Stimulated activated CD4-positive, alpha-beta T cell treated with anti-CD3 and anti-CD28 coated beads, Interleukin-4, amount 100 ng/mL, for 4 hours (primary cell): ENCODE data around the gene MLF2.

Source experiments
- DNase-seq, 2 experiments: peaks; one replicate each; pipeline ENCODE4 v3.0.0-alpha.2; 2020

MLF2 gene, protein sequence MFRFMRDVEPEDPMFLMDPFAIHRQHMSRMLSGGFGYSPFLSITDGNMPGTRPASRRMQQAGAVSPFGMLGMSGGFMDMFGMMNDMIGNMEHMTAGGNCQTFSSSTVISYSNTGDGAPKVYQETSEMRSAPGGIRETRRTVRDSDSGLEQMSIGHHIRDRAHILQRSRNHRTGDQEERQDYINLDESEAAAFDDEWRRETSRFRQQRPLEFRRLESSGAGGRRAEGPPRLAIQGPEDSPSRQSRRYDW

DNA sequence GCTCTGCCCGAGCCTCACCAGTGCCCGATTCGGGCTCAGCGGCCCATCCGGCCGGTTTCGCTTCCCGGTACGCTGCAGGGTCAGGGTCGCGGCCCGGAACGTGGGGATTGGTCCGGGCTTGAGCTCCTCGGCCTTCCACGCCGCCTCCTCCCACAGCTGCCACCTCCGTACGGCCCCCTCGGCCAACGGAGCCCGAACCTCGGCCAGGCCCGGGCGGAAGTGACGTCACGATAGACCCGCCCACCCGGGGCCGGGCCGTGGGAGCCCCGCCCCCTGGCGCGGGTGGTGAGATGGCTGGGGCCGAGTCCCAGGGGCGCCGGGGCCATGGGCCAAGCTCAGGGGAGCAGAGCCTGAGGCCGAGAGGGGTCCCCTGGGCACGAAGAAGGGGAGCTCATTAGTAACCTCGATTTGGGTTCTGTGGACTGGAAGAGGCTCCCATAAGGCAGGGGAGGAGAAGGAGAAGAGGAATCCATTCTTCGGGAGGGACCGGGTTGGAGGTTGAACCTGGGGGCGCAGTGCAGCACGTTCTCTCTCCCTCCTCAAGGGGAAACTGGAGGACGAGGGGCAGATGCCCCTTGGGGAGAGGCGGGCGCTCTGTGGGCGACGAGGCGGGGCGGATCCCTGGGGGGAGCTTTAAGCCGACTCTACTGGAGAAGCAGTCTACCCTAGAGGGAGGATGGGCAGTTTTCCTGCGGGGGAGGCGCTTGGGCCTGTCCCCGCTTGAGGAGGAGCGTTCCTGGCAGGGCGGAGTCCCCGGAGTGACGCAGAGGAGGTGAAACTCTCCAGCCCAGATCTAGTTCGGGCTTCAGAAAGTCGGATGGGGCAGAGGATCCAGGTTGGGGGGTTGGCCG is at the start of gene MLF2:
Gene MLF2 (minus strand): TSS at position 221 of the 851 bp plus-strand sequence. CDS start 807 bp downstream, outside the sequence.
- peak; percentile 97 for DNase-seq

DNA sequence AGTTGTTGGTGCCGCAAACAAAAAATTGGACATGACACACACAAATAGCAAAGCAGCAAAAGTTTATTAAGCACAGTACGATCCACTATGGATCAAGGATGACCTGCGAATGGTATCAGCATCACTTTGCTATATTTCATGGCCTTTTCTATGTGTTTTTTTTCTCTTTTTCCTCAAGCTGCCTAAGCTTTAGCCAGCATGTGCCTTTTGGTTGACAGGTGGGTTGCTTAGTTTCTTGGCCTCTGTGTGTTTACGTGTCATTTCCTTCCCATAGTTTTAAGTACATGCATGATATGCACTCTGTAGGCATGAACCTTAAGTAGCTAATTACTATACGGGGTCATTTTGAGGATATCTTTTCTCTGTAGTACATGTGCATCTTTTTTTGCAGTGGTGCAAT is 46.2 kb upstream of the MLF2 start:
- DNase-seq, result no peak

DNA sequence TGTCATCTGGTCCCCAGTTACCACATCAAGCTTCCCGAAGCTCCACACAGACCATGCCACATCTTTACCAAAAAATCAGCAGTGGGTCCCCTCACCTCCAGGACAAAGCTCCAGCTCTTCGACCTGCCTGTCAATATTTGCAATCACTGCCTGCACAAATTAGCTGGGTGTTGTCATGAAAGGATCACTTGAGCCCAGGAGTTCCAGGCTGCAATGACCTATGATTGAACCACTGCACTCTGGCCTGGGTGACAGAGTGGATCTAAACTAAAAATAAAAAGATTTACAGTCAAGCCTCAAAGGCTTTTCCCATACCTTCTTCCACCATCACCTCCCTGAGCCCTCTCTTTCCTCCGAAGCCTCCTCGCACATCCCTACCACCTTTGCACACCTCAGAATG is 43.6 kb upstream of the MLF2 start:
- no peak for DNase-seq

DNA sequence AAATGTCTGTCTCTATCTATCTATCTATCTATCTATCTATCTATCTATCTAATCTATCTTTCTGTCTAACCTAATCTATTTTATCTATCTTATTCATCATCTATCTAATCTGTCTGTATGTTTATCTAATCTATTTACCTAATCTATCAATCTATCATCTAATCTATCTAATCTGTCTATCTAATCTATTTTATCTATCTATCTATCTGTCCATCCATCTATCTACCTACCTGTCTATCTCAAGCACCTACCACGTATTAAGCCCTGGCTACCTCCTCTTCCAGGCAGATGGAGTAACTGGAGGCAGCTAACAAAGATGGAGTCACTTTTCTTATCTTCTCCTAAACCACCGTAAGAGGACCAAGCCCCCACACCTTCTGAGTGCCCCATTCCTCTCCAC is 42.1 kb upstream of the MLF2 start:
- no peak for DNase-seq

DNA sequence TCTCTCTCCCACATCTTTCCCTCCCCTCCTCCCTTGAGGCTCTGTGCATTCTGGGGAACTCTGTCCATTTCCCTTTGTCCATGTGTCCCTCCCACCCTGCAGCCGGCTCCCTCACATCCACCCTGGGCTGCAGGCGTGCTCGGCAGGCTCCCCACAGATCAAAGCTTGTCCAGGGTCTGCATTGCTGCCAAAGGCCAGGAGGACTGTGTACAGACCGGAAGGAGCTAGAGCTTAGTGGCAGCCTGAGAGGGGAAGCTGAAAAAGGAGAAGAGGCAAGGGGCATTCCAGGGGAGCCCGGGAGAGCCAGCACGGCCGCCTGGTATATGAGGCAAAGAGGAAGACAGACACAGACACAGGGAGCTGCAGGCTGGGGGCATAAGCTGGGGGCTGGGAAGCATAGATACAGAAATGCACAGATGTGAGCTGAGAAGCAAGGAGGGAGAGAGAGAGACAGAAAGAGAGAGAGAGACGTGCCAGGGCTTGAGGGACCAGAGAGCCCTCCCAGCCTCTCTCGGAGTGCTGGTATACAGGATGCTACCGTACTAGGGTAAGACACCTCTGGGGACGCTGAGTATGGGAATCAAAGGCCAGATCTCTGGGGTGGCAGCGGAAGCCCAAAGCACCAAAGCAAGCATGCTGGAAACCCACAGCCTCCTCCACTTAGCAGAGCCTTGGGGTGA is 39.7 kb upstream of the MLF2 start:
- no peak for DNase-seq

DNA sequence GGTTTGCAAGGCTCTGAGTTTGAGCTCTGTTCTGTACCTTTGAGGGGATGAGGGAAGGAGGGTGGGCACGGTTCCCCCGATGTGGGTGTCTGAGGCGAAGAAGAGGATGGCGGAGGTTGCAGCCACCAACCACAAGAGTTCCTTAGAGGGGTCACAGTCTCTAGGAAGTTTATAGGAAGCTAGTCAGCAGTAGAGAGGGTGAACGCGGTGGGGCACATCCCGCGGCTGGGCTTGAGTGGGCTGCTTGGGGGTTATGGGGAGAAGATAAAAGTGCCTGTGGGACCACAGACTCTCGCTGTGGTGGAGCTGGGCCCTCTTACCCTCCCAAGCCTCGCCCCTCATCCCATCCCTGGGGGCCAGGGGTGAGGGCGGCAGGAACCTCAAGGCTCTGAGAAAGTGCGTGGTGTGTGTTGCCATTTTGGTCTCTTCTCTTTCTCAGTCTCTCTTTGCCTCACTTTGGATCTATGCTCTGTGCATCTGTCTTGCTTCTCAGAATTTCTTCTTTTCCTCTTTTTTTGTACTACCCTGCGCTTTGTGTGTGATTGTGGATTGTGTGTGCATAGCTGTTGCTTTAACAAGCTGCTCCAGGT is 39.1 kb upstream of the MLF2 start:
- DNase-seq, result no peak

DNA sequence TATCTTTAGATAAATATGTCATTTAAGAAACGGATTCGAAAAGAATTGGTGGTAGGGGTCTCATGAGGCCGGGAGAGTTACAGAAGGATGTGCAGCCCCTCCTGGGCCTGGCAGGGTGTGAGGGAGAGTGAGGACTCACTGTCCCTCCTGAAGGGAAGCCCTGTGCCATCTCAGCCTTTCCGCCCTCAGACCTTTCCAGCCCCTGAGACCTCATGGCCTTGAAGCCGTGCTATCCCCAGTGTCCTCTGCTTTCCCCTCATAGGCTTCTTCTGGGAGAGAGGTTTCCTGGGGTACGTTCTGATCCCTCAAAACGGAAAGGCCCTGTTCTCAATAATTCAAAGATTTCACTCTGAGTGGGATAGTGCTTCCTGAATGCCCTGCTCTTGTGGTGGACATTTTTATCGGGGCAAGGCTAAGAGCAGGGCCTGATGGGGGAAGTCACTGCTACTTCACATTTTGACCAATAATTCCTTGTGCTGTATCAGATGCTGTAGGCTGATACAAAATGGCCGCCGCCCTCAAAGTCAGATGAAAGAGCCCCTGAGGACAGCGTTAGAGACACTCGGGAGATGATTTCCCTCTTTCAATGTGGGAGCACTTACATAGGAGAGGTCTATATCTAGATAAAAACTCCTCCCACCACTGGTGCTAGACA is 37.7 kb upstream of the MLF2 start:
- DNase-seq, result peak in 1 of 2 experiments; percentile 31

DNA sequence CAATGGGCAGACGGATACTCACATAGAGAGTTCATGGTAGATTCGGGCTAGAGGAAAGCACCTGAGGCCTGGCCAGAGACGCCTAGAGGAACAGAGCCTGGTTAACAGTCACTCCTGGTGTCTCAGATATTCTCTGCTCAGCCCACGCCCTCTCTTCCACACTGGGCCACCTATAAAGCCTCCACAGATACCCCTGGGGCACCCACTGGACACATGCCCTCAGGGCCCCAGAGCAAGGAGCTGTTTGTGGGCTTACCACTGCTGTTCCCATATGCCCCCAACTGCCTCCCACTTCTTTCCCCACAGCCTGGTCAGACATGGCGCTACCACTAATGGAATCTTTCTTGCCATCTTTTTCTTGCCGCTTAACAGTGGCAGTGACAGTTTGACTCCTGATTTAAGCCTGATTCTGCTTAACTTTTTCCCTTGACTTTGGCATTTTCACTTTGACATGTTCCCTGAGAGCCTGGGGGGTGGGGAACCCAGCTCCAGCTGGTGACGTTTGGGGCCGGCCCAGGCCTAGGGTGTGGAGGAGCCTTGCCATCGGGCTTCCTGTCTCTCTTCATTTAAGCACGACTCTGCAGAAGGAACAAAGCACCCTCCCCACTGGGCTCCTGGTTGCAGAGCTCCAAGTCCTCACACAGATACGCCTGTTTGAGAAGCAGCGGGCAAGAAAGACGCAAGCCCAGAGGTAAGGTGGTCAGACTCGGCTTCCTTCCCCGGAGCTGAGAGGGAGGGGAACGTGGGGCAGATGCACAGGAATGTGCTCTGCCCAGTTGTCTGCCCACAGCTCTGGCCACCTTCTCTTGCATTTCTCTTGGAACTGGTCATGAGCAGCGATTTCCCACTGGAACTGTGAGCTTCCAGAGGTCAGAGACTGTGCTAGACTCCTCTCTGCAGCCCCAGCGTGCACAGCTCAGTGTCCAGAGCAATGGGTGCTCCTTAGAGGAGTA is 36.3 kb upstream of the MLF2 start, which contains the start of gene CD4:
Gene CD4 (plus strand): TSS at position 557 of the 953 bp plus-strand sequence. CDS start 10,611 bp downstream, outside the sequence.
- DNase-seq, result peak; percentile 64 to 69

DNA sequence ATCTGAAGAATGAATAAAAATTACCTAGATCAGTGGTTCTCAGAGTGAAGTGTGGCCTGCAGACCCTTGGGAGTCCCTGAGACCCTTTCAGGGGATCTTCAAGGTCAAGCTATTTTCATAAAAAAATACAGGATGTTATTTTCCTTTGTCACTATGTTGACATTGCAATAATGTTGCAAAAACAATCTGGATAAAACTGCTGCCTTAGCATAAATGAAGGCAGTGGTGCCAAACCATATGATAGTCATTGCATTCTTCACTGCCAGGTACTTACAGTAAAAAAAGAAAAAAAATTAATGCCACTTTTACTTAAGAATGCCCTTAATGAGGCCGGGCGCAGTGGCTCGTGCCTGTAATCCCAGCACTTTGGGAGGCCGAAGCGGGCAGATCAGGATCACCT is 34.4 kb upstream of the MLF2 start:
- DNase-seq, result no peak

DNA sequence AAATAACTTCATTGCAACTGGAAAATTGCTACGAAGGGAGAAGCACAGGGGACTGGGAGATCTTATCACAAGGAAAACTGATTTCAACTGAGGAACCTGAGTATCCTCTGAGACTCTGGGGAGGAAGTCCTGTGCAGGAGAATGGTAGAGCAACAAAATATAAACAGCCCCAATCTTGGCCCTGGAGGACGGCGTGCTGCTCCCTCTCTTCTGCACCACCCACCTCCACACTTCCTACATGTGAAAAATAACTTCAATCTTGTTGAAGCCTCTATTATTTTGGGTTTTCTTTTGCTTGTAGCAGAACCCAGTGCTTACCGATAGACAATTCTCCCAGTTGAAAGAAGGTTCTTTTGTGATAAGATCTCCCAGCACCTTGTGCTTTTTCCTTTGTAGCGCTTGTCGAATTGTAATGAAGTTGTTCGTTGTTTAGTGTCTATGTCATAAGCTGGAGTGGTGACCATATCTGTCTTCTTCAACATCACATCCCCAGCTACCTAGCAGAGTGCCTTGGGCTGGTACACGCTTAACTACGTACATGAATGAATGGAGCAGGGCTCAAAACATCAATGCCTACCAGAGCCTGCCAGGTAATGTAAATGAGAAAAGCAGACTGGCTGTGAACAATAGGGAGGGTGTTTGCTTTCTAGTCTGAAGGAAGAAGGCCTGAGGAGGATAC is 33.6 kb upstream of the MLF2 start:
- no peak for DNase-seq

DNA sequence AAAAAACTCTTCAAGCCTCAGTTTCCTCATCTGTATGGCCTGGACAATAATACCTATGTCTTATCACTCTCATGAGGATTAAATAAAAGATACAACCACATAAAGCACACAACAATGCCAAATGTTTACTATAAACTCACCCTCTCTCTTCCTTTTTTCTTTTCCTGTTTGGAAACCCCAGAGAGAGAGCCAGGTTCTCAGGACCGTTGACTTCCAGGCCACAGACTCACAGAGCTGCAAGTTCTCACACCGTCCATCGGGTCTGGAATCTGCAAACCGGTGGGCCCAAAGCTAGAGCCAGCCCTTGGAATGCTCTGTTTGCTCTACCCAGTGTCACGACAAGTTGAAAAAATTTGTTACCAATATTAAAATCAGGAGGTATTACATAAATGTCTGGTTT is 31.8 kb upstream of the MLF2 start:
- no peak for DNase-seq

DNA sequence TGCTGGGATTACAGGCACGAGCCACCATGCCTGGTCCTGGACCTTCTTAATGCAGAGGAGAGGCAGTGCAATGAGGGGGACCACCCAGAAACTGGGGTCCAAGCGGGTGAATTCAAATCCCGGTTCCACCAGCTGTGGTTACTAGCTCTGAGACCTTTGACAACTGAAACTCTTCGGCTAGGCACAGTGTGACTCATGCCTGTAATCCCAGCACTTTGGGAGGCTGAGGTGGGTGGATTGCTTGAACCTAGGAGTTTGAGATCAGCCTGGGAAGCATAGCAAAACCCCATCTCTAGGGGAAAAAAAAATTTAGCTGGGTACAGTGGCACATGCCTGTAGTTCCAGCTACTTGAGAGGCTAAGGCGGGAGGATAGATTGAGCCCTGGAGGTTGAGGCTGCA is 31.4 kb upstream of the MLF2 start:
- no peak for DNase-seq

DNA sequence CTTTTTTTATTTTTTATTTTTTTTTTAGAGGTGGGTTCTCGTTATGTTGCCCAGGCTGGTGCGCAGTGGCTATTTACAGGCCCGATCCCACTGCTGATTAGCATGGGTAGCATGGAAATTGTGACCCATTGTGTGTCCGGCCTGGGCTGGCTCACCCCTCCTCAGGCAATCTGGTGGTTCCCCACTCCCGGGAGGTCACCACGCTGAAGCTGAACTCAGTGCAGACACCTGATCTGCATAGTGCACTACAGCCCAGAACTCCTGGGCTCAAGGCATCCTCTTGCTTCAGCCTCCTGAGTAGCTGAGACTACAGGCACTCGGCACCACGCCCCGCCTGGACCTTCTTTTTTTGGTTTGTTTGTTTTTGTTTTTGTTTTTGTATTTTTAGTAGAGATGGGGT is 30.9 kb upstream of the MLF2 start:
- no peak for DNase-seq

DNA sequence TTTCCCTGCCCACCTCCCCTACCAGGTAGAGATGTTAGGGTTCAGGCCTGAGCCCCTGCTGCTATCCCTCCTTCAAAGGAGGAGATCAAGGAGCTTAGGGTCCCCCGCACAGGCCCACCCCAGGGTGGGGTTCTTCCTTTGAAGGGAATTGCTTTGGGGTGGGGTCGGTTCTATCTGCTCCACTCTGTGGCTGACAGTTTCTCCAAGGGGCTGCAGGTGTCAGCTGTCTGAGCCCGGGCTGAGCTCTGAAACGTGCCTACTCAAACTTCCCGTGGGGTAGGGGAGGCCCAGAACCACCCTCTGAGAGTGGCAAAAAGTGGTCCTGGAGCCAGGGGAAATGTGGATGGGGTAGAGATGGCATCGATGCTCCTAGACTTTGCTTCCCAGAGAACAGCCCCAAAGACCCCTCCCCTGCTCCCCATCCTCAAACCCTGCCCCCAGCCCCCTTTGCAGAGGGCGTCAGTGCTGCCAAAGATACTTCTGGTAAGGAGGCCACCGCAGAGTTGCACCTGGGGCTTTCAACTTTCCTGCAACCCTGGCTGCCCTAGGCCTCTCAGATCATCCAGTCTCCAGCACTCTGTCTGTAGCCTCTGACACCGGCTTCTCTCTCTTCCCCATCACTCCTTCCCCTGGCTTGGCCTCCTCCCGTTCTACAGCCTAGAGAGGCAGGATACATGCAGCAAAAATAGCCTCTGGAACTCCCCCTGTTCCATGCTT is 30.1 kb upstream of the MLF2 start:
- DNase-seq, result no peak

DNA sequence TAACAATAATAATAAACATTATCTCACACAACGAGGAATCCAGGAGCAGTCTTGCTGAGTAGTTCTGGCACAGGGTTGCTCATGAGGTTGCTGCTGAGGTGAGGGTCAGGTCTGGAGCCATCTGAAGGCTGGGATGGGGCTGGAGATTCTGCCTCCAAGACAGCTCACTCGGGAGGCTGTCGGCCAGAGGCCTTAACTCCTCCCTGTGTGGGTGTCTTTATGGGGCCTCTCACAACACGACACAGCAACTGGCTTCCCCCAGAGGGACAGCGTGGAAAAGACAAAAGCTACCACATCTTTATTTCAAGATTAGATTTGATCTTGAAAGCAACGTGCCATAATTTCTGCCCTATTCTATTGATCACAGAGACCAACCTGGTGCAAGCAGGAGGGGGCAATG is 29.2 kb upstream of the MLF2 start:
- DNase-seq, result no peak

DNA sequence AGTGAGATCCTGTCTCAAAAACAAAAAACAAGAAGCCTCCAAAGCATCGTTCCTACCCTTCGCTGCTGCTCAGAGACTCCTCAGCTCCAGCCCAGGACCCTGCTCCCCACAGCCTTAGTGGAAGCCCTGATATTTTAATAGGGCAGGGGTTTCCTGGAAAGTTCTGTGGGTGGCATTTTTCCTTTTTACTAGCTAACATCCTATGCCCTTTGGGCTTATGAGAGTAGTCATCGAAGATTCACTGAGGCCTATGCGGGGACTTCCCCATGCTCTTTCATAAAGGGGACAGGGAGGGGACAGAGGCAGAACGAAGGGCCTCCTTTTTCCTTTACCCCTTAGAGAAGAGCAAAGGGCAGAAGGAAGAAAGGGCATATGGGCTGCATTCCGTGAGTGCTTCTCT is 27.6 kb upstream of the MLF2 start:
- peak in 1 of 2 experiments; percentile 52 for DNase-seq

DNA sequence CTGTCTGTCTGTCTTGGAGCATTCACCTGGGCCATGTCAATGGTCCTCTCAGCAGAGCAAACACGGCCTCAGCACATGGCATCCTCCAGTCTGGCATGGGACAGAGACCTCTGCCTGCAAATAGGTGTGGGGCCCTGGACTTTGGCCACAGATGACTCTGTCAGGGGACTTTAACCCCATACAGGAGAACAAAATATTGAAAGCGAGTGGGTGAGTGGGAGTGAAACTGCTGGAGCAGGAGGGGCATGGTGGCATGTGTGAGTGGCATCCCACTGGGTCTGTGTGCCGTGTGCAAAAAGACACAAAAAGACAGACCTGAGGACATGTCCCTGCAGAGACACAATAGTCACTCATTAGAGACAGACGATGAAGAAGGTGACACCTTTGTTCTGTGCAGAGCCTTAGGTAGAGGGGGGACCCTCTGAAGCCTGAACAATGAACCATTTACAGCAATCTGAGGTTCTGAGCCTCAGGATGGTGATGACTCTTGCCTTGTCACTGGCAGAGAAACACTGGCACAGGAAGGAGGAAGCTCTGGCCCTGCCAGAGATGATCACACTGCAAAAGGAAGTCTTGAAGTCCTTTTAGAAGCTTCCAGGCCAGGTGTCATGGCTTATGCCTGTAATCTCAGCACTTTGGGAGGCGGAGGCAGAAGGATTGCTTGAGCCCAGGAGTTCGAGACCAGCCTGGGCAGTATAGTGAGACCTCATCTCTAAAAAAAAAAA is 26.9 kb upstream of the MLF2 start:
- DNase-seq, result no peak

DNA sequence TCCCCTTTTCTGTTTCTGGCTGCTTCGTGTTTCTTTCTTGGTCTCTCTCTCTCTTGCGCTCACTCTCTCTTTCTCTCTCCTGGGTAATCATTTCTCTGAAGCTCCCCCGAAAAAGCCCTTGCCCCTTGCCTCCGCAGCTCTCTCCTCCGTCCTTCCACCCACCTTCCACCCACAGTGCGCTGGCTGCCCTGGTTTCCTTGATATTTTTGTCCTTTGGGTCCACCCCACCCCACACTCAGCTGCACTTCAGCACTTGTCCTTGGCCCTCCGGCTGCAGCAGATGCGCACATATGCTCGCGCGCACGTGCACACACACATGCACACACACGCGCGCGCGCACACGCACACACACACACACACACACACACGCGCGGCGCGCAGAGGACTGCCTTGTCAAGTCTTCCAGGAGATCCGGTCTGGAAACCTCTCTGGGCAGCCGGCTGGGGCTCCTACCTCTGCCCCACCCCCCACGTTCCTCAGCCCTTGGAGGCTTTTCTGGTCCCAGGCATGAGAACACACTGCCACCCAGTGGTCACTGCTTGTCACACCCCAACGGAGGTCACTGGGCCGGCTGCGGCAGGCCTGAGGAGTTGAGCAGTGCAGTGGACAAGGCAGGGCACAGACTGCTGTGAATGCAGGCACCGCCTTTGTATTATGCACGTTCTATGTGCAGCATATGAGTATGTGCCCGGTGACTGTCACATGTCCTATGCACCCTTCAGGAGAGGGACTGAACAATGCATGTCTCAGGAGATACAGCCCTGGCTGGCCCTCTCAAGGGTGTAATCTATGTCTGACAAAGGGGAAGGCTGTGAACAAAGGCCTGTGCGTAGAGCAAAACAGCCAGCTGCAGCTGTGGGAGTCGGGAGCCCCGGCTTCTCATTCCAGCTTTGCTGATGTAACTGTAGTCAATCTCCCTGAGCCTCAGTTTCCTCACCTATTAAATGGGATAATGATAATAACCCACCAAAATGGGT is 25.9 kb upstream of the MLF2 start:
- DNase-seq, result peak; percentile 81 to 84
